ENCODE data around the gene KRTAP4-5. TPM values are rescaled to one million over a fixed set of nuclear protein-coding genes. Genes with fewer than 3 reads are reported as not detected.
"Not testable (repeated sequence)": the region's sequence is repeated elsewhere in the genome, so short reads cannot be mapped to it uniquely, and the experiment has no call there.

The KRTAP4-5 gene
- total RNA-seq, 1 donor from 2014 or later, result not detected

- FAIRE-seq, result no peak
Observed at GRCh38 chr17:41116297-41116696, 33.3 kb downstream of the KRTAP4-5 start.

DNA sequence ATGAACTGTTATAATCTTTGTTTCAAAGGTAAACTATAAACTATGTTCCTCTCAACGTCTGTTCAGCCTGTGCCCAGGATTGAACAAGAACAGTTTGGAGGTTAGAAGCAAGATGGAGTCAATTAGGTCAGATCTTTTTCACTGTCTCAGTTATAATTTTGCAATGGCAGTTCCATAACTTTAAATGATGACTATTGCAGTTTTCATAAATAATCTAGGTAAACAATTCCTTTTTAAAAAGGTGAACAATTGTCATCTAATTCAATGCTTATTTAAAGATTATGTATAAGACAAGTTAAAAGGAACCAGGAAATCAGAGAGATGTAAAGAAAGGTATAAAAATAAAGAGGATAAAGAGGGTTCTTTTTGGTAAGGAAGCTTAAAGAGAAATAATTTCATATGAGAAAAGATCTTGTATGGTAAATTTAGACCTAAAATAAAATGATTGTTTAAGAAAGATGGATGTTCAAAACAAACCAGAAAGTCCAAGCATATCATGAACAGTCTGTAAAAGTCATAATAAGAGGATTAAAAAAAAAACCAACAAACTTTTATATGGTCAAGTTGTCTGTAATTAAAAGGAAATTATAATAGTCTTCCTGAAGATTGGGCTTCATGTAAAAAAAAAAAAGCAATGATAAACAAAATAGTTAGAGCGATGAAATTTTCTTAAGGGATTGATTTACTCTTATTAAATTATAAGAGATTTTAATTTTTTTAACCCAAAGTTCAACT is 38.3 kb downstream of the KRTAP4-5 start:
- no peak for FAIRE-seq
- DNase-seq (ENCODE audit: low spot score in 2 of 2), result no peak

More at GRCh38 chr17:41116297-41116696, 33.3 kb downstream of the KRTAP4-5 start:
- DNase-seq (ENCODE audit: low spot score in 2 of 2), result no peak

DNA sequence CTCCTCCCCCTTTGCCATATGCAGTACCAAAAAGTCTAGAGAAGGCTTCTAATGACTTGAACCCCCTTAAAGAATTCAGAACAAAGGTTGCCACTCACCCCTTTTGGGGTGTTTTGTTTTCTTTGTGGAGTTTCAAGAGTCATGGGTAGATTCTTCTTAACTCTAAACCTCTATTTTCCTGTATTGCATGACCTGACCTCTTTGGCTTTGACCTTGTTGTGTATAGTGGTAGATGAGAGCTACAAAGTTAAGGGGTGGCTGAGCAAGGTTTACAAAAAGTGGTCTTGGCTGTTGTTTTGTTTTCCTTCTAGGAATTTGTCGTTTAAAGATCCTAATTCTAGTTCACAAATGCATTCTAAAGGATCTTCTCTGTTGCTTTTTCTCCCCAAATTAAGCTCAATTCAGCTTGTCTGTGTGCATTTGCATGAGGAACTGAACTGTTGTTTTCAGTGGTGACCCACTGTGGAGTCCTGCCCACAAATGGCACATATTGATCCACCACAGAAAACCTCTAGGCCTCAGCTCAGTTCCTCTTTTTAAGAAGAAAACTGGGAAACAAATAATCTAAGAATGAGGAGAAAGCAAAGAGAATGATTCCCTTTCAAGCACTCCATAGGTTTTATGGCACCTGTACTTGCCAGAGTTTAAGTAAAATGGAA is 40.8 kb downstream of the KRTAP4-5 start:
- FAIRE-seq; DNase-seq (ENCODE audit: low spot score in 2 of 2): not testable (repeated sequence)

DNA sequence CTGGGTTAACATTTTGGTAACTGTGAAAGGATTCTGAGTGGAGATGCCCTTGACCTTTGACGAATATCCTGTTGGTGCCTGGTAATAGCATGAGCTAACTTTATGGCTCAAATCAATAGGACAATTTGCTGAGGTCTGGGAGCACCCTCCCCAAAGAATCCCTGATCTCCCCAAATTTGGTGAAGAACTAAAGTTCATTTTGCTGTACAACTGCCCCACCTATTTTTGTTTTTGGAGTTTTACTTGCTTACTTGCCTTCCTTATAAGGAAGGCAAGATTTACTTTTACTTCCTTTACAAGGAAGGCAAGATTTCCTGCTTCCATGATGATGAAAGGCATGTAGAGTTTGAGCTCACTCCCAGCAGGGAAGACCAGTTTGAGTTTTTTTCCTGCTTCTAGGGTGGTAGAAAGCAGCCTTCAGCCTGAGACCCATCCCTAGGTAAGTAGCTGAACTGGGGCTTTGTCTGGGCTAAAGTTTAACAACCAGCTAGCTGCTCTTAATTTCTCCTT is 41.6 kb downstream of the KRTAP4-5 start:
- no peak for DNase-seq (ENCODE audit: low spot score in 2 of 2)
- no peak for FAIRE-seq

DNA sequence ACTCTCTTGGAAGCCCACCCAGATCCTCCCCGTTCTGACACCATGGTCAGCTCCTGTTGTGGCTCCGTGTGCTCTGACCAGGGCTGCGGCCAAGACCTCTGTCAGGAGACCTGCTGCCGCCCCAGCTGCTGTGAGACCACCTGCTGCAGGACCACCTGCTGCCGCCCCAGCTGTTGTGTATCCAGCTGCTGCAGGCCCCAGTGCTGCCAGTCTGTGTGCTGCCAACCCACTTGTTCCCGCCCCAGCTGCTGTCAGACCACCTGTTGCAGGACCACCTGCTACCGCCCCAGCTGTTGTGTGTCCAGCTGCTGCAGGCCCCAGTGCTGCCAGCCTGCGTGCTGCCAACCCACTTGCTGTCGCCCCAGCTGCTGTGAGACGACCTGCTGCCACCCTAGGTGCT is 44.3 kb downstream of the KRTAP4-5 start, which contains the start of gene KRTAP4-9:
Gene KRTAP4-9 (plus strand): TSS at position 43 of the 400 bp plus-strand sequence. CDS start 0 bp downstream, at position 43.
- not testable (repeated sequence) for FAIRE-seq; DNase-seq (ENCODE audit: low spot score in 2 of 2)

- not testable (repeated sequence) for FAIRE-seq; DNase-seq (ENCODE audit: low spot score in 2 of 2)
Observed at GRCh38 chr17:41104386-41105038, 45.1 kb downstream of the KRTAP4-5 start.

- no peak for DNase-seq (ENCODE audit: low spot score in 2 of 2)
- FAIRE-seq, result no peak
Observed at GRCh38 chr17:41103896-41104295, 45.7 kb downstream of the KRTAP4-5 start.

- DNase-seq (ENCODE audit: low spot score in 2 of 2) (no peak), FAIRE-seq (no peak)
Observed at GRCh38 chr17:41101586-41102259, 47.9 kb downstream of the KRTAP4-5 start, which contains the start of gene KRTAP4-16. Gene KRTAP4-16, minus strand, starts transcription at chr17:41102209. Its CDS starts 0 bp downstream, at chr17:41102209.

GRCh38 chr17:41099682-41100480 is 49.7 kb downstream of the KRTAP4-5 start:
- not testable (repeated sequence) for DNase-seq (ENCODE audit: low spot score in 2 of 2); FAIRE-seq

Small RNAs within 50 kb of the gene (small RNA-seq; reads per million reads assigned to genes)
- not detected for gene KRTAP4-17P

Other genes with a start within 250 kb of the KRTAP4-5 start
- gene KRT23, start 212.2 kb downstream of the KRTAP4-5 start, total RNA-seq, result 0.41 TPM
- gene KRT39, start 182.9 kb downstream of the KRTAP4-5 start, total RNA-seq, result not detected
- not detected for gene KRT40, start 165.5 kb downstream of the KRTAP4-5 start, total RNA-seq
- gene KRTAP3-3, start 155.7 kb downstream of the KRTAP4-5 start, total RNA-seq, result not detected
- gene KRTAP3-2, start 149.9 kb downstream of the KRTAP4-5 start, total RNA-seq, result not detected
- gene KRTAP3-1, start 140.7 kb downstream of the KRTAP4-5 start, total RNA-seq, result not detected
- gene KRTAP1-5, start 122.6 kb downstream of the KRTAP4-5 start, total RNA-seq, result not detected
- gene KRTAP1-4, start 119.6 kb downstream of the KRTAP4-5 start, total RNA-seq, result not detected
- gene KRTAP1-3, start 115.0 kb downstream of the KRTAP4-5 start, total RNA-seq, result not detected
- gene KRTAP1-1, start 108.4 kb downstream of the KRTAP4-5 start, total RNA-seq, result not detected
- gene KRTAP2-1, start 102.5 kb downstream of the KRTAP4-5 start, total RNA-seq, result not detected
- not detected for gene KRTAP2-2, start 94.6 kb downstream of the KRTAP4-5 start, total RNA-seq
- not detected for gene KRTAP2-3, start 89.7 kb downstream of the KRTAP4-5 start, total RNA-seq
- gene KRTAP2-4, start 83.9 kb downstream of the KRTAP4-5 start, total RNA-seq, result not detected
- not detected for gene KRTAP4-7, start 65.7 kb downstream of the KRTAP4-5 start, total RNA-seq
- not detected for gene KRTAP4-8, start 51.7 kb downstream of the KRTAP4-5 start, total RNA-seq
- not detected for gene KRTAP4-16, start 47.6 kb downstream of the KRTAP4-5 start, total RNA-seq
- gene KRTAP4-9, start 44.4 kb downstream of the KRTAP4-5 start, total RNA-seq, result not detected
- gene KRTAP4-11, start 31.5 kb downstream of the KRTAP4-5 start, total RNA-seq, result not detected
- not detected for gene KRTAP4-12, start 25.6 kb downstream of the KRTAP4-5 start, total RNA-seq
- not detected for gene KRTAP4-6, start 9.3 kb downstream of the KRTAP4-5 start, total RNA-seq
- not detected for gene KRTAP4-4, start 10.9 kb upstream of the KRTAP4-5 start, total RNA-seq
- not detected for gene KRTAP4-3, start 18.4 kb upstream of the KRTAP4-5 start, total RNA-seq
- gene KRTAP4-2, start 28.4 kb upstream of the KRTAP4-5 start, total RNA-seq, result not detected
- not detected for gene KRTAP4-1, start 35.1 kb upstream of the KRTAP4-5 start, total RNA-seq
- not detected for gene KRTAP9-1, start 40.1 kb upstream of the KRTAP4-5 start, total RNA-seq
- not detected for gene KRTAP9-2, start 76.8 kb upstream of the KRTAP4-5 start, total RNA-seq
- not detected for gene KRTAP9-3, start 82.6 kb upstream of the KRTAP4-5 start, total RNA-seq
- gene KRTAP9-8, start 88.2 kb upstream of the KRTAP4-5 start, total RNA-seq, result not detected
- gene KRTAP9-4, start 99.9 kb upstream of the KRTAP4-5 start, total RNA-seq, result not detected
- gene KRTAP9-9, start 105.6 kb upstream of the KRTAP4-5 start, total RNA-seq, result not detected
- not detected for gene KRTAP9-6, start 115.6 kb upstream of the KRTAP4-5 start, total RNA-seq
- gene KRTAP9-7, start 125.9 kb upstream of the KRTAP4-5 start, total RNA-seq, result not detected
- not detected for gene KRTAP29-1, start 153.0 kb upstream of the KRTAP4-5 start, total RNA-seq
- gene KRTAP16-1, start 159.5 kb upstream of the KRTAP4-5 start, total RNA-seq, result not detected
- not detected for gene KRTAP17-1, start 165.9 kb upstream of the KRTAP4-5 start, total RNA-seq
- not detected for gene KRT33A, start 201.0 kb upstream of the KRTAP4-5 start, total RNA-seq
- gene KRT33B, start 220.0 kb upstream of the KRTAP4-5 start, total RNA-seq, result not detected
- gene KRT34, start 232.5 kb upstream of the KRTAP4-5 start, total RNA-seq, result 0.41 TPM
- 1.2 TPM for gene KRT31, start 247.8 kb upstream of the KRTAP4-5 start, total RNA-seq

Data from frontal cortex (tissue), 4 donors.